GM23248 (cell line): ENCODE measurements around the gene SPATS2.

Experiments
- EZH2 ChIP-seq: fragments of 200-600 bp; sonication (generic); IDR thresholded peaks from 2 replicates; pipeline ENCODE4 v1.6.1; 2018; ENCODE audit warnings: antibody characterized with exemption, mild to moderate bottlenecking; ENCODE audit not compliant: insufficient read depth, poor library complexity, severe bottlenecking
- EZH2phosphoT487 ChIP-seq: fragments of 200-600 bp; sonication (generic); IDR thresholded peaks from 2 replicates; pipeline ENCODE4 v1.6.1; 2018; ENCODE audit warnings: antibody characterized with exemption, moderate library complexity, mild to moderate bottlenecking, low read depth; ENCODE audit not compliant: insufficient read depth

DNA sequence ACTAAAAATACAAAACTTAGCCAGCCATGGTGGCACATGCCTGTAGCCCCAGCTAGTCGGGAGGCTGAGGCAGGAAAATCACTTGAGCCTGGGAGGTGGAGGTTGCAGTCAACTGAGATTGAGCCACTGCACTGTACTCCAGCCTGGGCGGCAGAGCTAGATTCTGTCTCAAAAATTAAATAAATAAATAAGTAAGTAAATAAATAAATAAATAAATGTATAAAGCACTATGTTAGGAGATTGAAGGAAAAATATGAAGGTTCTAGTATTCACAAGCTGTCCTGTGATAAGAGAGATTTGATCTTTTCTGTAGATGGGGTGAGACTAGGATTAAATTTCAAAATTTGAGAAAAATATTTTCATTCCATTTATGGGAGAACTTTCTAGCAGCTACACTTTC is 14.9 kb upstream of the SPATS2 start:
- TF ChIP-seq EZH2, result no peak
- no peak for TF ChIP-seq EZH2phosphoT487
